GM12878 (cell line): Measurements from ENCODE around the gene FOXP1. TPM values are rescaled to one million over a fixed set of nuclear protein-coding genes. Genes with fewer than 3 reads are reported as not detected.

Experiments used
- ATAC-seq: fragments of 200-7000 bp; cut with Tn5 transposase; 3 replicates; pipeline ENCODE4 v1.9.1; 2020; ENCODE audit warnings: mild to moderate bottlenecking, moderate library complexity
- BruUV-seq: library from RNA; stranded (reverse); fragments of 400-500 nt; replicated peaks from 2 replicates; lab custom pipeline; 2021; lab: Mats Ljungman, UMichigan
- CTCF ChIA-PET: fragments of 300-600 bp; sonication (Branson Sonifier 250); formaldehyde crosslinking; extraction: SDS; loops from one replicate; lab custom pipeline; 2021; ENCODE audit warnings: inconsistent platforms; lab: Yijun Ruan, JAX
- POLR2A ChIA-PET: fragments of 350-600 bp; formaldehyde crosslinking; extraction: SDS; loops from one replicate; lab custom pipeline; 2021; ENCODE audit warnings: inconsistent platforms; lab: Charles Lee
- RAD21 ChIA-PET: fragments of 300-600 bp; sonication (Branson Sonifier 250); formaldehyde crosslinking; loops from one replicate; lab custom pipeline; 2023; ENCODE audit warnings: antibody characterized with exemption; ENCODE audit not compliant: unreplicated experiment; lab: Charles Lee
- SMC1A ChIA-PET: fragments of 300-600 bp; sonication (Branson Sonifier 250); formaldehyde crosslinking; loops from one replicate; lab custom pipeline; 2023; ENCODE audit not compliant: unreplicated experiment, uncharacterized antibody; lab: Charles Lee
- DNase-seq: peaks from one replicate; pipeline ENCODE4 v3.0.0-alpha.2; 2011; ENCODE audit warnings: low read depth, low spot score
- FAIRE-seq: peaks from 3 replicates; lab custom pipeline; 2011; peaks lifted over from hg19 to GRCh38; lab: Jason Lieb, UNC
- H2AFZ ChIP-seq: 2 replicates; pipeline ENCODE4 v1.6.0; 2011; ENCODE audit warnings: low read depth, low read length, control low read depth; ENCODE audit not compliant: control insufficient read depth
- H3K27ac ChIP-seq: 2 replicates; pipeline ENCODE4 v1.5.1; 2011; ENCODE audit warnings: control low read depth; ENCODE audit not compliant: control insufficient read depth, insufficient read depth
- H3K27me3 ChIP-seq, 2 experiments: replicated peaks in 1 of 2; 2 replicates each; pipeline versions ENCODE4 v1.6.0 to v1.6.1; 2011; ENCODE audit warnings: low read length in 1 of 2; ENCODE audit not compliant: control insufficient read depth in 2 of 2, insufficient read depth in 2 of 2
- H3K36me3 ChIP-seq, 2 experiments: 2 replicates each; pipeline ENCODE4 v1.5.1; 2011; ENCODE audit warnings: low read length in 1 of 2; ENCODE audit not compliant: control insufficient read depth in 2 of 2, insufficient read depth in 2 of 2
- H3K4me1 ChIP-seq: 2 replicates; pipeline ENCODE4 v1.6.1; 2011; ENCODE audit warnings: mild to moderate bottlenecking, low read length, moderate library complexity, mixed read lengths; ENCODE audit not compliant: control insufficient read depth, insufficient read depth
- H3K4me2 ChIP-seq: 2 replicates; pipeline ENCODE4 v1.6.0; 2011; ENCODE audit warnings: control low read depth; ENCODE audit not compliant: control insufficient read depth, insufficient read depth
- H3K4me3 ChIP-seq: fragments of 200-600 bp; sonication (generic); 2 replicates; pipeline ENCODE4 v1.5.1; 2016
- H3K79me2 ChIP-seq: 2 replicates; pipeline ENCODE4 v1.6.0; 2011; ENCODE audit warnings: low read length; ENCODE audit not compliant: control insufficient read depth, insufficient read depth
- H3K9ac ChIP-seq: 2 replicates; pipeline ENCODE4 v1.8.0; 2011; ENCODE audit warnings: low read length, control low read depth, mixed read lengths; ENCODE audit not compliant: control insufficient read depth, insufficient read depth
- H3K9me3 ChIP-seq: replicated peaks from 3 replicates; pipeline ENCODE4 v1.5.1; 2011; ENCODE audit warnings: mild to moderate bottlenecking, low read length; ENCODE audit not compliant: control insufficient read depth, insufficient read depth
- H4K20me1 ChIP-seq: 2 replicates; pipeline ENCODE4 v1.6.0; 2011; ENCODE audit not compliant: control insufficient read depth, insufficient read depth
- ETV6 ChIP-seq, 2 experiments: fragments of 450-650 bp in 1 of 2; IDR thresholded peaks in 1 of 2; conservative IDR thresholded peaks in 1 of 2; 2 replicates each; pipeline ENCODE4 v1.6.1; 2014; ENCODE audit warnings: antibody characterized with exemption in 1 of 2, borderline replicate concordance in 1 of 2, low read depth in 1 of 2, mild to moderate bottlenecking in 1 of 2, moderate library complexity in 1 of 2
- KLF5 ChIP-seq: fragments of 450-650 bp; IDR thresholded peaks from 2 replicates; pipeline ENCODE4 v1.6.1; 2014; ENCODE audit warnings: mild to moderate bottlenecking; ENCODE audit not compliant: partially characterized antibody
- NFXL1 ChIP-seq: fragments of 450-650 bp; IDR thresholded peaks from 2 replicates; pipeline ENCODE4 v1.6.1; 2017; ENCODE audit warnings: antibody characterized with exemption, mild to moderate bottlenecking, borderline replicate concordance
- NKRF ChIP-seq: fragments of 450-650 bp; conservative IDR thresholded peaks from 2 replicates; pipeline ENCODE4 v1.6.1; 2017; ENCODE audit warnings: mild to moderate bottlenecking, moderate library complexity
- SKIL ChIP-seq: fragments of 450-650 bp; IDR thresholded peaks from 2 replicates; pipeline ENCODE4 v1.6.1; 2017; ENCODE audit warnings: mild to moderate bottlenecking, low read depth, inconsistent platforms; ENCODE audit not compliant: poor library complexity, severe bottlenecking
- SREBF2 ChIP-seq: IDR thresholded peaks from 2 replicates; pipeline ENCODE4 v1.6.1; 2012; ENCODE audit warnings: mild to moderate bottlenecking, low read length
- SRF ChIP-seq, 2 experiments: IDR thresholded peaks; 2 replicates each; pipeline ENCODE4 v1.6.1; 2011; ENCODE audit warnings: low read depth in 2 of 2, low read length in 2 of 2, mild to moderate bottlenecking in 1 of 2, moderate library complexity in 1 of 2
- SUPT20H ChIP-seq: IDR thresholded peaks from 2 replicates; pipeline ENCODE4 v1.6.1; 2011; ENCODE audit warnings: low read depth, mild to moderate bottlenecking, low read length, moderate library complexity, borderline replicate concordance; ENCODE audit not compliant: control insufficient read depth
- TAF1 ChIP-seq: IDR thresholded peaks from 2 replicates; pipeline ENCODE4 v1.6.1; 2011; ENCODE audit warnings: mild to moderate bottlenecking, low read depth, low read length, borderline replicate concordance
- TCF12 ChIP-seq: IDR thresholded peaks from 2 replicates; pipeline ENCODE4 v1.6.1; 2011; ENCODE audit warnings: low read depth, mild to moderate bottlenecking, low read length
- ZNF622 ChIP-seq: fragments of 450-650 bp; IDR thresholded peaks from 2 replicates; pipeline ENCODE4 v1.6.1; 2017; ENCODE audit warnings: mild to moderate bottlenecking, inconsistent platforms
- WGBS: methylation state at CpG from one replicate; pipeline ENCODE4 v1.1.6; 2016; ENCODE audit warnings: low lambda C conversion rate; ENCODE audit not compliant: insufficient replicate concordance, insufficient coverage; ENCODE audit errors: missing lambda C conversion rate; 5-methylcytosine and 5-hydroxymethylcytosine counted together
- in situ Hi-C: fragments of 300-500 bp; cut with MboI; formaldehyde crosslinking; loops from 9 replicates; pipeline ENCODE4 v1.14.3; 2018; ENCODE audit warnings: mixed read lengths
- intact Hi-C: fragments of 100-400 bp; cut with micrococcal nuclease; formaldehyde crosslinking; loops from one replicate; pipeline ENCODE4 v1.14.2; 2022; ENCODE audit not compliant: unreplicated experiment
- polyA plus RNA-seq, 11 experiments: library from polyadenylated mRNA; depleted of rRNA in 4 of 11; unstranded in 6 of 11; stranded (reverse) in 5 of 11; fragments of >200 nt; fragmentation: Nextera tagmentation in 4 of 11; fragmentation: Illumina TruSeq in 1 of 11; extraction: Ambion mirVana in 4 of 11; extraction: Trizol in 1 of 11; gene quantifications; 1 replicate in 1 of 11; 2 replicates in 10 of 11; pipeline versions ENCODE4 v1.2.1 to v1.2.3, GENCODE V29; 2011 to 2016; ENCODE audit warnings: inconsistent platforms in 2 of 11, missing spikeins in 2 of 11, low read depth in 1 of 11
- total RNA-seq, 4 experiments: library from RNA; depleted of rRNA in 3 of 4; stranded (reverse); fragments of >200 nt in 3 of 4; fragmentation: Illumina TruSeq in 1 of 4; extraction: Trizol in 1 of 4; gene quantifications; 2 replicates each; pipeline versions ENCODE4 v1.2.1 to v1.2.3, GENCODE V29; 2013 to 2021
- TF ChIP-seq, protein P1 (sequence below): IDR thresholded peaks from 2 replicates; pipeline ENCODE4 v1.6.1; 2012; ENCODE audit warnings: low read length, inconsistent platforms
- TF ChIP-seq, protein P2 (sequence below): IDR thresholded peaks from 2 replicates; pipeline ENCODE4 v1.6.1; 2012; ENCODE audit warnings: low read depth, low read length, improper control_type of control experiment

The FOXP1 gene
- total and polyA plus RNA-seq, 10 of the 15 experiments (the other 5 are each of a cell fraction or from before 2014, with no cell fraction given) = 0.05 to 1.6 (median 0.20) TPM; not detected in 1

DNA sequence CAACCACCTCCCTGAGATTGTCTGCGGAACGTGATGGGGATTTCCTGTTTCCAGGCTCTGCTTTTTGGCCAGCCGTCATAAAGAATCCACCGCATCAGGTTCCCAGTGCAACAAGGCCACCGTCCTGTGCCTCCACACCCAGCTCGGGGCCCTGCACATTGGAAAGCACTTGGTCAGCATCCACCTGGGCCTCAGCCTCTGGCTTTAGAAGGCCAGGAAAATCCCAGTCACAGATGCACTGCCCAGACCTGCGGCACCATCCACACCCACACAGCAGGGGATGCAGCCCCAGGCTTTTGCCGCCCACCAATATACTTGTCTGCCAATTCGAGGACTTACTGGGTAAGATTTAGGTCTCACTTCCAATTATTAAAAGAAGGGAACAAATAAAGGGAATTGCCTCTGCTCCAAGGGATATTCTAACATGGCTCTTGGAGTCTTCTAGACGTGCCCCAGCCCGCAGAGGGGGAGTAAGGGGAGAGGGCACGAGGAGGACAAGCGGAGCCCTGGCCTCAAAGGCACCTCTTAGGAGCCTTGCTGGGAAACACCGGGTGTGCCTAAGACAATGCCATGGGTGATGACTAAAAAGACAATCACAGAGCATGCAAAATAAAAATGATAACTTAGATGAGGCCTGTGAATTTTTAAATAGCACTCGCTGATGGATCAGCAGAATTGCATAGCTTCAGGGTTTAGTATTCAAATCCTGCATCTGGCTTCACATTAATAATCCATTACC is 169.2 kb downstream of the FOXP1 start:
- H3K9me3 ChIP-seq = no peaks in the 10 kb centered on the region
- no peak for DNase-seq
- no peaks in the 10 kb centered on the region for H3K4me1 ChIP-seq
- no peak overlapping the region for H2AFZ ChIP-seq
- H3K4me2 ChIP-seq = no peak overlapping the region
- peaks cover 0 to 3% of the 10 kb centered on the region in 2 experiments; a peak in 2 of 4 replicates for H3K27me3 ChIP-seq
- in situ Hi-C loops = no loop called here
- ATAC-seq = no peak
- H3K27ac ChIP-seq = no peak overlapping the region
- H3K79me2 ChIP-seq = no peaks in the 10 kb centered on the region
- BruUV-seq = no TSS peak
- ChIA-PET POLR2A (no interaction called here), RAD21 (no interaction called here), CTCF (no interaction called here), SMC1A (no interaction called here)
- WGBS = 50% methylated on average over 15 of the region's 15 CpGs
- FAIRE-seq = no peak
- H3K9ac ChIP-seq = no peak overlapping the region
- no peaks in the 10 kb centered on the region for H3K36me3 ChIP-seq
- H3K4me3 ChIP-seq = no peak overlapping the region
- no peaks in the 10 kb centered on the region; the same call in 1 of the 2 replicates for H4K20me1 ChIP-seq
- intact Hi-C loops = no loop called here
- TF ChIP-seq, protein P1, sequence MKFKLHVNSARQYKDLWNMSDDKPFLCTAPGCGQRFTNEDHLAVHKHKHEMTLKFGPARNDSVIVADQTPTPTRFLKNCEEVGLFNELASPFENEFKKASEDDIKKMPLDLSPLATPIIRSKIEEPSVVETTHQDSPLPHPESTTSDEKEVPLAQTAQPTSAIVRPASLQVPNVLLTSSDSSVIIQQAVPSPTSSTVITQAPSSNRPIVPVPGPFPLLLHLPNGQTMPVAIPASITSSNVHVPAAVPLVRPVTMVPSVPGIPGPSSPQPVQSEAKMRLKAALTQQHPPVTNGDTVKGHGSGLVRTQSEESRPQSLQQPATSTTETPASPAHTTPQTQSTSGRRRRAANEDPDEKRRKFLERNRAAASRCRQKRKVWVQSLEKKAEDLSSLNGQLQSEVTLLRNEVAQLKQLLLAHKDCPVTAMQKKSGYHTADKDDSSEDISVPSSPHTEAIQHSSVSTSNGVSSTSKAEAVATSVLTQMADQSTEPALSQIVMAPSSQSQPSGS = no peak
- TF ChIP-seq SRF (IDR thresholded peaks at IDR 0.05; ENCODE audit: low read depth in 2 of 2, low read length in 2 of 2) (no peak), KLF5 (no peak), SUPT20H (no peak), NFXL1 (no peak), SKIL (no peak), ETV6 (conservative IDR thresholded peaks at IDR 0.05 in 1 of 2, IDR thresholded peaks at IDR 0.05 in 1 of 2; ENCODE audit: borderline replicate concordance in 1 of 2, low read depth in 1 of 2) (no peak), TCF12 (no peak), TAF1 (no peak), SREBF2 (no peak), NKRF (no peak), ZNF622 (no peak)
- TF ChIP-seq, protein P2, sequence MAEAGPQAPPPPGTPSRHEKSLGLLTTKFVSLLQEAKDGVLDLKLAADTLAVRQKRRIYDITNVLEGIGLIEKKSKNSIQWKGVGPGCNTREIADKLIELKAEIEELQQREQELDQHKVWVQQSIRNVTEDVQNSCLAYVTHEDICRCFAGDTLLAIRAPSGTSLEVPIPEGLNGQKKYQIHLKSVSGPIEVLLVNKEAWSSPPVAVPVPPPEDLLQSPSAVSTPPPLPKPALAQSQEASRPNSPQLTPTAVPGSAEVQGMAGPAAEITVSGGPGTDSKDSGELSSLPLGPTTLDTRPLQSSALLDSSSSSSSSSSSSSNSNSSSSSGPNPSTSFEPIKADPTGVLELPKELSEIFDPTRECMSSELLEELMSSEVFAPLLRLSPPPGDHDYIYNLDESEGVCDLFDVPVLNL = no peak
